Progenitor cell of endocrine pancreas (in vitro differentiated cells): ENCODE results near the gene TMEM204. TPM values are rescaled to one million over a fixed set of nuclear protein-coding genes. Genes with fewer than 3 reads are reported as not detected.
A peak's percentile ranks its signal among the peaks of the same experiment; 100 is the strongest.

Experiments
- DNase-seq: peaks from one replicate; pipeline ENCODE4 v3.0.0; 2021; ENCODE audit warnings: low spot score; ENCODE audit not compliant: unreplicated experiment
- H3K27ac Mint-ChIP-seq: 2 replicates; pipeline ENCODE4 v1.8.0; 2021; ENCODE audit warnings: mild to moderate bottlenecking, moderate library complexity, mixed read lengths
- H3K27me3 Mint-ChIP-seq: 2 replicates; pipeline ENCODE4 v1.8.0; 2021; ENCODE audit warnings: mixed read lengths
- H3K36me3 Mint-ChIP-seq: 2 replicates; pipeline ENCODE4 v1.8.0; 2022; ENCODE audit warnings: mixed read lengths; ENCODE audit not compliant: insufficient read depth
- H3K4me1 Mint-ChIP-seq: 2 replicates; pipeline ENCODE4 v1.8.0; 2021; ENCODE audit warnings: low read depth, mixed read lengths
- H3K4me3 Mint-ChIP-seq: 2 replicates; pipeline ENCODE4 v1.8.0; 2021; ENCODE audit warnings: low read depth, mild to moderate bottlenecking, moderate library complexity, mixed read lengths
- H3K9me3 Mint-ChIP-seq: 2 replicates; pipeline ENCODE4 v1.8.0; 2021; ENCODE audit warnings: low read depth, mixed read lengths
- total RNA-seq: library from RNA; stranded (reverse); gene quantifications from 2 replicates; pipeline ENCODE4 v1.2.1, GENCODE V29; 2021
- TF ChIP-seq, protein P1 (sequence below): fragments of 200-600 bp; sonication (generic); IDR thresholded peaks from one replicate; pipeline ENCODE4 v1.5.0; 2021; ENCODE audit warnings: antibody characterized with exemption, mild to moderate bottlenecking; ENCODE audit not compliant: unreplicated experiment

The TMEM204 gene
- total RNA-seq, 1 donor from 2014 or later = not detected

DNA sequence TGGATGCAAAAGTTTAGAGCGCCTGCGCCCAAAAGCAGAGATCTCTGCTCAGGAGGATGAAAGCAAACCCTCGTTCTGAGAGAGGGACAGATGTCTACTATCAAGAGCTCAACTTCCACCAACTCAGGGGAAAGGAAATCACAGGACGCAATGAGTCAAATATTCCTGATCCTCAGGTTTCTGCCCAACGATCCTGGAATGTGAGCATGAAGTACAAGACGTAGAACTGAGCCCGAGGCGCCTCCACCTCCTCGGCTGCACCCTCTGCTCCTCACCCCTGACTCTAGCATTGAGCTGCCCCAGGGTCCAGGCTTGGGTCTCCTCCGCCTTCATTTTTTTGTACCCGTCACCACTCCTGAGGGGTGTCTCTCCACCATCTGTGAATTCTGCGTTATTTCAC, 63.0 kb downstream of the TMEM204 start:
- Mint-ChIP-seq H3K4me3 (no peak overlapping the region), H3K36me3 (peaks cover 39% of the 10 kb centered on the region), H3K9me3 (no peaks in the 10 kb centered on the region), H3K4me1 (peaks cover 2% of the 10 kb centered on the region), H3K27me3 (no peaks in the 10 kb centered on the region), H3K27ac (no peak overlapping the region)
- TF ChIP-seq, protein P1, sequence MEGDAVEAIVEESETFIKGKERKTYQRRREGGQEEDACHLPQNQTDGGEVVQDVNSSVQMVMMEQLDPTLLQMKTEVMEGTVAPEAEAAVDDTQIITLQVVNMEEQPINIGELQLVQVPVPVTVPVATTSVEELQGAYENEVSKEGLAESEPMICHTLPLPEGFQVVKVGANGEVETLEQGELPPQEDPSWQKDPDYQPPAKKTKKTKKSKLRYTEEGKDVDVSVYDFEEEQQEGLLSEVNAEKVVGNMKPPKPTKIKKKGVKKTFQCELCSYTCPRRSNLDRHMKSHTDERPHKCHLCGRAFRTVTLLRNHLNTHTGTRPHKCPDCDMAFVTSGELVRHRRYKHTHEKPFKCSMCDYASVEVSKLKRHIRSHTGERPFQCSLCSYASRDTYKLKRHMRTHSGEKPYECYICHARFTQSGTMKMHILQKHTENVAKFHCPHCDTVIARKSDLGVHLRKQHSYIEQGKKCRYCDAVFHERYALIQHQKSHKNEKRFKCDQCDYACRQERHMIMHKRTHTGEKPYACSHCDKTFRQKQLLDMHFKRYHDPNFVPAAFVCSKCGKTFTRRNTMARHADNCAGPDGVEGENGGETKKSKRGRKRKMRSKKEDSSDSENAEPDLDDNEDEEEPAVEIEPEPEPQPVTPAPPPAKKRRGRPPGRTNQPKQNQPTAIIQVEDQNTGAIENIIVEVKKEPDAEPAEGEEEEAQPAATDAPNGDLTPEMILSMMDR = no peak
- no peak for DNase-seq

DNA sequence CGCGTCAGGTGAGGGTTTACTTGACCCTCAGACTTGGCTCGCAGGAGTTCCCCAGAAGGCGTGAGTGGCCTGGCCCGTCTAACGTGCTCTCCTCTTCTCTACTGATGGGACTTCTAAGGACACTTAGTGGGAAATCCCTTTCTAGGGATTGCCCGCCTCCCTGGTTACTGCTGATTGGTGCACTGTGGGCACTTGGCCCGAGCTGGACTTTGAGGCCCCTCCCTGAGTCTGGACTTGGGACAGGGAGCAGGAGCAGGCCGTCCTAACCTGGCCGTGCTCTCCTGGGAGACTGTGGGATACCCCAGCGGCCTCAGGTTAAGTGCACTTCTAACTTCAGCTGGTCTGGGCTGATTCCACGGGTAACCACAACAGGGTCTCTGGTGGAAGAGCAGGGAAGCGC, 63.7 kb downstream of the TMEM204 start:
- Mint-ChIP-seq H3K4me1 (peaks cover under 1% of the 10 kb centered on the region), H3K27me3 (no peaks in the 10 kb centered on the region), H3K9me3 (no peaks in the 10 kb centered on the region), H3K36me3 (peaks cover 33% of the 10 kb centered on the region), H3K4me3 (no peak overlapping the region), H3K27ac (no peak overlapping the region)
- TF ChIP-seq, protein P1 = no peak
- no peak for DNase-seq

DNA sequence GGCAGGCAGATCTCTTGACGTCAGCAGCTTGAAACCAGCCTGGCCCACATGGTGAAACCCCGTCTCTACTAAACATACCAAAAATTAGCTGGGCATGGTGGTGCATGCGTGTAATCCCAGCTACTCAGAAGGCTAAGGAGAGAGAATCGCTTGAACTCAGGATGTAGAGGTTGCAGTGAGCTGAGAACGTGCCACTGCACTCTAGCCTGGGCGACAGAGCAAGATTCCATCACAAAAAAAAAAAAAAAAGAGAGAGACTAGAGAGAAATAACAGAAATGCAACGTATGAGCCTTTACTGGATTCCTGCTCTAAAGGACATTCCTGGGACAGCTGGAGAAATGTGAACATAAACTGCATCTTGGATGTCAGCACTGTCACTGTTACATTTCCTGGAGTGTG, 67.6 kb downstream of the TMEM204 start:
- Mint-ChIP-seq H3K4me1 (no peaks in the 10 kb centered on the region), H3K27ac (peak overlapping the region; percentile 3), H3K36me3 (peaks cover 36% of the 10 kb centered on the region), H3K9me3 (no peaks in the 10 kb centered on the region), H3K27me3 (no peaks in the 10 kb centered on the region), H3K4me3 (no peak overlapping the region)
- TF ChIP-seq, protein P1 = no peak
- no peak for DNase-seq

DNA sequence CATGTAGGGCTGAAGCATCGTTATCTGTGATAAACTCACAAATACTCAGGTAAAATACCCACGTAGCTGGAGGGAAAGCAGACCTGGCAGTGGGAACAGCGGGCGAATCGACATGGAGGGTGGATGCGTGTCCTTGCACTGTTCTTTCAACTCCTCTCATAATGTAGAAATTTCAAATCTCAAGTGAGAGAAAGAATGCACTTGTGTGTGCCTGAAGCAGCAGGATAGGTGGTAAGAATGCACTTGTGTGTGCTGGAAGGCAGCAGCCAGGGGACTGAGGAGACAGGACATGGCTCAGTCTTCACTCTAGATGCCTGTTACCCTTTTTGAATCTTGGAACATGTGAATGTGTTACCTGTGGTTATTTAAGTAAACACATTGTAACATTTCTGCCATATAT, 68.0 kb downstream of the TMEM204 start:
- Mint-ChIP-seq H3K36me3 (peaks cover 36% of the 10 kb centered on the region), H3K27me3 (no peaks in the 10 kb centered on the region), H3K4me1 (no peaks in the 10 kb centered on the region), H3K27ac (peak overlapping the region; percentile 3), H3K9me3 (no peaks in the 10 kb centered on the region), H3K4me3 (no peak overlapping the region)
- TF ChIP-seq, protein P1 = no peak
- no peak for DNase-seq

DNA sequence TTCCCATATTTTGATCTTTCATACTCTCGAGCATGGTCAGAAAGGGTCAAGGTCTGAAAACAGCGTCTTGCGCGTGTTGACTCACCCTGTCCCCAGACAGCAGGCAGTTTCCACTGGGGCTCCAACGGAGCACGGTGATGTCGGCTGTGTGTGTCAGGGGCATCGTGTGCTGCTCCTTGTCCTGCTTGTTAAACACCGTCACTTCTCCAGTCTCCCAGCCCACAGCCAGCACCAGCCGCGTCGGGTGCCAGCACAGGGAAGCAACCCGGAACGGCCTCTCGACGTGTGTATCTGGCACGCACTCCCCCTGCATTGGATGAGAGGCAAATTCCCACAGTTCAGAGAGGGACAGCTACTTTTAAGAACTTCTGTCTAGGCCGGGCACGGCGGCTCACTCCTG, 68.8 kb downstream of the TMEM204 start:
- Mint-ChIP-seq H3K4me3 (no peak overlapping the region), H3K27me3 (no peaks in the 10 kb centered on the region), H3K9me3 (no peaks in the 10 kb centered on the region), H3K4me1 (no peaks in the 10 kb centered on the region), H3K27ac (no peak overlapping the region), H3K36me3 (peaks cover 35% of the 10 kb centered on the region)
- no peak for DNase-seq
- TF ChIP-seq, protein P1 = no peak

Other genes with a start within 250 kb of the TMEM204 start
- gene UBE2I, start 224.0 kb upstream of the TMEM204 start, total RNA-seq = 211 and 212 TPM in 2 replicates
- 17.5 and 18.2 TPM in 2 replicates for gene BAIAP3, start 200.0 kb upstream of the TMEM204 start, total RNA-seq
- gene TSR3, start 181.8 kb upstream of the TMEM204 start, total RNA-seq = 52.6 and 56.8 TPM in 2 replicates
- 49.7 and 51.7 TPM in 2 replicates for gene GNPTG, start 181.7 kb upstream of the TMEM204 start, total RNA-seq
- gene UNKL, start 119.0 kb upstream of the TMEM204 start, total RNA-seq = 31.5 and 33.1 TPM in 2 replicates
- 10.8 and 11.3 TPM in 2 replicates for gene UQCC4, start 112.9 kb upstream of the TMEM204 start, total RNA-seq
- gene PERCC1, start 102.6 kb upstream of the TMEM204 start, total RNA-seq = 7.1 and 7.6 TPM in 2 replicates
- 4.8 and 5.7 TPM in 2 replicates for gene CCDC154, start 89.1 kb upstream of the TMEM204 start, total RNA-seq
- 85.3 and 89.4 TPM in 2 replicates for gene CLCN7, start 58.6 kb upstream of the TMEM204 start, total RNA-seq
- gene PTX4, start 44.7 kb upstream of the TMEM204 start, total RNA-seq = not detected in 2 replicates
- 73.4 and 77.2 TPM in 2 replicates for gene TELO2, start 40.3 kb upstream of the TMEM204 start, total RNA-seq
- gene IFT140, start 78.4 kb downstream of the TMEM204 start, total RNA-seq = 75.2 and 85.3 TPM in 2 replicates
- 58.3 and 61.3 TPM in 2 replicates for gene CRAMP1, start 78.7 kb downstream of the TMEM204 start, total RNA-seq
- gene JPT2, start 144.6 kb downstream of the TMEM204 start, total RNA-seq = 141 and 146 TPM in 2 replicates
- gene MAPK8IP3, start 172.5 kb downstream of the TMEM204 start, total RNA-seq = 153 and 157 TPM in 2 replicates
- gene NME3, start 237.9 kb downstream of the TMEM204 start, total RNA-seq = 34.4 and 35.3 TPM in 2 replicates
- gene EME2, start 239.1 kb downstream of the TMEM204 start, total RNA-seq = 50.6 and 53.4 TPM in 2 replicates
- gene MRPS34, start 239.5 kb downstream of the TMEM204 start, total RNA-seq = 77.2 and 84.6 TPM in 2 replicates
- 47.8 and 50.2 TPM in 2 replicates for gene SPSB3, start 248.9 kb downstream of the TMEM204 start, total RNA-seq
- 59.9 and 65.4 TPM in 2 replicates for gene NUBP2, start 249.3 kb downstream of the TMEM204 start, total RNA-seq